ENCODE data around the gene PFKFB3.
"Not testable (repeated sequence)": the region's sequence is repeated elsewhere in the genome, so short reads cannot be mapped to it uniquely, and the experiment has no call there.

The PFKFB3 gene

DNA sequence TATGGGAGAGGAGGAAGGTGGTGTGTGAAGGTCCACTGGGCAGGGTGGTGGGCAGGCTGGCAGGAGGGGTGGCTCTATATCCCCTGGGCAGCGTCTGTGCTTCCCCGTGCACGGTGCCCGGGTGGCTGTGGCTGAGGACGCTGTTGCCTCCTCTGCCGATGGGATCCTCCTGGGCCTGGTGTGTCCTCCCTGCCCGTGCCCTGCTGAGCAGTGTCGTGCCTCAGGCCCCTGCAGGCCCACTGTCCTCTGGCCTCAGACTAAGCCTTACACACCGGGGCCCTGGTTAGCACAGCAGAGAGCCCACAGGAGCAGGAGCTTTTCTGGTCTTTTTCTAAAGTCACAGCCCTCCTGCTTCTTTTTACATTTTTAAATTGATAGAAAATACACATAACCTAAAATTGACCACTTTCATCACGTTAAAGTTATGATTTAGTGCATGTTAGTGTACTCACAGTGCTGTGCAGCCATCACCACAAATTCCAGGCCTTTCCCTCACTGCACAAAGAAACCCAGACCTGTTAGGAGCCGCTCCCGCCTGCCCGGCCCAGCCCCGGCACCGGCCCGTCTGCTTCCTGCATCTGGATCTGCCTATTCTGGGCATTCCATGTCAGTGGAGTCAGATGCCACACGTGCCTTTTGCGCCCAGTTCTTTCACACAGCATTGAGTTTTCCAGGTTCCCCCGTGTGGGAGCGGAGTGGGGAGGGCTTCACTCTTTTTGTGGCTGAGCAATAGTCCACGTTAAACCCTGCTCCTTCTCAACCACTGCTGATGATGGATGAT, 19.4 kb downstream of the PFKFB3 start:
- DNase-seq = no peak

DNA sequence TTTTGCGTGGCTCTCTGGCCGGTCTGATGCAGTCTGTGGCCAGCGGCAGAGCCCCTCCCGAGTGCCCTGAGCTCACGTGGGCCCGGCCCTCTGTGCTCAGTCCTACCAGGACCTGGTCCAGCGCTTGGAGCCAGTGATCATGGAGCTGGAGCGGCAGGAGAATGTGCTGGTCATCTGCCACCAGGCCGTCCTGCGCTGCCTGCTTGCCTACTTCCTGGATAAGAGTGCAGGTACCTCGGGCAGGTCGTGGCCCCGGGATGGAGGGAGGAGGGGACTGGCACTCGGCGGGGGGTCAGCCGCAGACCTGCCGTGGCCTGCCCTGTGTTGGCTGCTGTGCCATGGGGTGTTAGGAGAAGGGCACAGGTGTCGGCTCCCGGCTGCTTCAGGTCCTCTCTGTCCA, 20.0 kb downstream of the PFKFB3 start:
- no peak for DNase-seq

DNA sequence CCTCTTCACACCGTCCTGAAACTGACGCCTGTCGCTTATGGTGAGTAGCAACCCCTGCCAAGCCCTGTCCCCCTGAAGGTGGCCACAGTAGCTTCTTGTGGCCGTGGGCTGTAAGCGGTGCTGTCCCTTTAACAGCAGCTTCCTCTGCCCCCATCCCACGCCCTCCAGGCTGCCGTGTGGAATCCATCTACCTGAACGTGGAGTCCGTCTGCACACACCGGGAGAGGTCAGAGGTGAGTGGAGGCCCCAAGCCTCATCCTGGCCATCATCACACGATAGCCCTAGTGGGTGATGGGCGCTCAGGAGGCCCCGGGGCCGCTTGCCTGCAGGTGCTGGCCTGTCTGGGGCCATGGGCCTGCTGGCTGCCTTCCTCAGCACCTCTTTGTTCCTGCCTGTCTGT, 21.2 kb downstream of the PFKFB3 start:
- DNase-seq = no peak

DNA sequence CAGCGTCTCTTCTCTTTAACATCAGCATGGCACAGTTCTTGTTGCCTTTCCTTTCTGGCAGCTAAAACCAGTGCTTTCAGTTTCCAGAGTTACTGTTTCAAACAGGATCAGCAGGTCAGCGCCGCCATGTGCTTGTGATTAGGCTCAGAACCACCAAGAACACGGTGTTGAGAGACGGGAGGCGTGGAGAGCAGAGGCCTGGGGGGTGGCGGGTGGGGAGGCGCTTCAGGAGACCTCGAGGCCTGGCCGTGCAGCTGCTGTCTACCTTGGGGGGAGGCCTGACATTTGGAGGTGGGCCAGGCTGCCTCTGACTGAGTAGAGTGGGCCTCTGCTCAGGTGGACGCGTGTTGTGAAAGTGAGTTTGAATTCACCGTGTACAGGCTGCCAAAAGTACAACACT, 22.0 kb downstream of the PFKFB3 start:
- no peak for DNase-seq

DNA sequence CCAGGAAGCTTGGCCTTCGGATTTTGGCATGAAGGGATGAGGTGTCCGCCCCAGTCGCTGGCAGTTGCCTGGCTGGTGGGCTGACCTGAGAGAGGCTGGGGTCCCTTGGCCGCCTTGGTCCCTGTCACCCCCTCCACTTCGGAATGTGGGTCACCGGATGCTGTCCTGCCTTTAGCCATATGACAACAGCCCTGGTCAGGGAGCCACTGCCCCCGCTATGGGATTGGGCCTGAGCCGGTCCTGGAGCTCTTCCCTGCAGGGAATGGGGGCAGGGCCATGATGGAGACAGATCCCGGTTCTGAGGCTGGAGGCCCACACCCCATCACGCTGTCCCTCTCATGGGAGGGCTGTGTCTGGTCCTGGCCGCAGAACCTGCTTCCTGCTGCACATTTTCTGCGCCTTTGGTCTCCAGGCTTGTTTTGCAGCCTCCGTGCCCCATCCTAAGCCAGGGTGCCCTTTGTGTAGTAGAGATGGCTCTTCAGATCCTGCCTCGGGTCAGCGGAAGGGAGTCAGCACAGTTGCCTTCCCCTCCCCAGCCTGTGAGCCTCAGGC, 22.6 kb downstream of the PFKFB3 start:
- DNase-seq = no peak

DNA sequence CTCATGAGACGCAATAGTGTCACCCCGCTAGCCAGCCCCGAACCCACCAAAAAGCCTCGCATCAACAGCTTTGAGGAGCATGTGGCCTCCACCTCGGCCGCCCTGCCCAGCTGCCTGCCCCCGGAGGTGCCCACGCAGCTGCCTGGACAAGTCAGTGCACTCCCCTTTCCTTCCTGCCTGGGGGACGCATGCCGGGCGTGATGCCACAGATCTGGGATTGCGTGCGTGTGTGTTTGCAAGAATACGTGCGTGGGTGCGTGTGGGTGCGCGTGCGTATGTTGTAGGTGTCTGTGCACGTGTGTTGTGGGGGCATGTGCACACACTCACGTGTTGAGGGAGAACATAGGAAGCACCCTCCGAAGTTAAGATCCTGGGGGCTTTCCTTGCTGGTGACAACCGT, 23.5 kb downstream of the PFKFB3 start:
- no peak for DNase-seq

DNA sequence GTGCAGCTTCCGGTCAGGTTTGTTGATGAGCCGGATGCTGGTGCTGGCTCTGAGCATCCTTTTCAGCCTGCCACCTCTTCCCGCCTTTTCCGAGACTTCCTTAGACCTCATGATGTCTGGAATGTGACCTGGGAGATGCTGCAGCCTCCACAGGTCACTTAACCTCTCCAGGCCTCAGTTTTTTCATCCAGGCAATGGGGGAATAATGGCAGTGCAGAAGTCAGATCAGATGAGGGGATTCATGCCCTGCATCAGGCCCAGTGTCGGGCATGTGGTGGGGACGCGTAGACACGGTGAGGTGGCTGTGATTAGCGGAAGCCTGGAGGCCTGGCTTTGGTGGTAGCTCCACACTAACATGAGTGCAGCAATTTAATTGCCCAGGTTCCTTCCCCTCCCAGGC, 24.6 kb downstream of the PFKFB3 start:
- DNase-seq = no peak

DNA sequence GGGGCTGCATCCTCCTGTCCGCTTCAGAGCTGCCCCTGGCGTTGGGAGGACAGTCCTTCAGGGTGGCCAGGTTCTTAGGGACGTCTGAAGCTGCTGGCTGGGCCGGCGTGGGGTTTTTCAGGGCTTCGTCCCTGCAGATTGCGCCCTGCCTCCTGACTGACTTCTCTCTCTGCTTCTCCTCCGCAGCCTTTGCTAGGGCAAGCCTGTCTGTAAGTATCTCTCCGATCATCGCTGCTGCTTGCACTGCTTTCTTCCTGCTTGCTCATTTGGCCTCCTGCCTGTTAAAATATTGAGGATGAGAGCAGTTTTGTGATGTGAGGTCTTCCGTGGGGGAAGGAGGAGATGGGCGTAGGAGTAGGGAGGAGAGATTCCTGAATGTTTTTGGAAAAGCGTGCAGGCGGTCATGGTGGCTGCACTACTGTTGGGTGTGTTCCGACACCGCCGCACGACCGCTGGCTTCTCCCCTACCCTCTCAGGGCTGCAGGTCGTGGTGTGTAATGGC, 25.3 kb downstream of the PFKFB3 start:
- DNase-seq = no peak

DNA sequence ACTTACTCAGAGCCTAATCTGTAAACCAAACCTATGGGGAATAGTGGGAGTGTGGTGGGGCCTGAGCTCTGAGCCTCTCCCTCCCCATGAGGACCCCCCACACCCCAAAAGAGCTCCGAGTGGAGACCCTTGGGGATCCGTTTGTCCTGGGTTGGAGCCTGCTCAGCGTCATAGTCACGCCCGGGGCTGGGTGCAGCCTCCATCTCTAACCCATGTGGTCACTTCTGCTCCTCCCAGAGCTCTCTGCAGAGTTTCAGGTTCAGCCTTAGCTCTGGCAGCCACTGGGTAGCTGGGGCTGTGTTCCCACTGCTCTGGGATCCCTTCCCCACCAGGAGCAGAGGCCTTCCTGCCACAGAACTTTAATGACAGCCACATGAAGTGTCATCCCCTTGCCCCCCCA, 25.9 kb downstream of the PFKFB3 start:
- no peak for DNase-seq

DNA sequence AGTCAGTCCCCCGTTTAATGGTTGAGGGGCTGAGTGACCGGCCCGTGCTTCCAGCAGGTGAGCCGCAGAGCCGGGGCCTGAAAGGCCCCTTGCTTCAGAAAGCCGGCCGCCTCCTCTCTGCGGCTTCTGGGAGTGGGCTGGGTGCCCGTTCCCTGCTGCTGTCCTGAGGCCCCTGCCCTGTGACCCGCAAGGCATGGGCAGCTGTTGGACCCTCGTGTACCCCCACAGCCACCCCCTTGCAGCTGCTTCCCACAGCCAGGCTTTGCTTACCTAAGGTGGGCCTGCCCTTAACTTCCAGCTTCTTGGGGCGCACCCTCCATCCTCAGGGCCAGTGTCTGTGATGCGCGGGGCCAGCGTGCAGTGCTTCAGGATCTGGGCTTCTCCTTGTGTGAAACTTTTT, 26.6 kb downstream of the PFKFB3 start:
- DNase-seq = no peak

DNA sequence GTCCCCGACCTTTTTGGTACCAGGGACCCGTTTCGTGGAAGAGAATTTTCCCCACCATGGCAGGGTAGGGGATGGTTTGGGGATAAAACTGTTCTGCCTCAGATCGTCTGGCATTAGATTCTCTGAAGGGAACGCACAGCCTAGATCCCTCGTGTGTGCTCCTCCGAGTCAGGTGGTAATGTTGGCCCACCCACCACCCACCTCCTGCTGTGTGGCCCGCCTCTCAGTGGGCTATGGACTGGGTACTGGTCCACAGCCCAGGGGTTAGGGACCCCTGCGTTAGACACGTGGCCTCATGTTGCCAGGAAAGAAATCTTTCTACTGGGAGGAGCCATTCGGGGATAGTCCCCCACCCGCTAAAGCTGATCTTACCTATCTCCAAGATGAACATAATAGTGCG, 27.0 kb downstream of the PFKFB3 start:
- no peak for DNase-seq

DNA sequence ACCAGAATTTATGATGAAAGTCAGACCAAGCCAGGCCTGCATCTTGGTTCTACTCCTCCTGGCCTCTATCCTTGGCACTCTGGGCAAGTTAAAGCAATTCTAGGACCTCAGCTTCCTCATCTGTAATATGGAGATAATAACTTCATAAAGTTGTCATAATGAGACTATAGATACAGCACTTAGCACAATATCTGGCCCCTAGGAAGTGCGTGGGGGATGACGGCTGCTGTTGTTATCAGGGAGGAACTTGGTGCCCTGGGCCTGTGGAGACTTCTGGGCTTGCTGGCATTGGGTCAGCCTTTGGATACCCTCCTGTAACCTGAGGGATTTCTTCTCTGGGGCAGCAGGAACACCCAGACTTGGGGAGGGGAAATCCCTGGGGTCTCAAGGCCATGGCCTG, 27.6 kb downstream of the PFKFB3 start:
- DNase-seq = no peak

DNA sequence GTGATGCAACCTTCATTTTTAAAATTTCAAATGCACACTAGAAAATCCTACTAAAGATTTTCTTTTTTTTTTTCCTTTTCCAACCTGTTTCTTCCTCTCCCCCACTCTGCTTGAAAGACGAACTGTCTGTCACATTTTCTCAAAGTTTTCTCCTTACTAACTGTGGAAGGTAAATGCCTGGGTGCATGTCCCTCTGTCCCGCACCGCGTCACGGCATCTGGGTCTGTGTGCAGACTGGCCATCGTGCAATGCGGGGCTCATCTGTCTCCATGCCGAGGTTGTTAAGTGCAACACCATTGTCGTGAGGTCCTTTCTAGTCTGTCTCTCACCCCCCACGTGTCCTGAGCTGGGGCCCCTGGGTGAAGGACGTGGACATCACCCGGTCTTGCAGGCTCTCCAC, 28.4 kb downstream of the PFKFB3 start:
- DNase-seq = no peak

DNA sequence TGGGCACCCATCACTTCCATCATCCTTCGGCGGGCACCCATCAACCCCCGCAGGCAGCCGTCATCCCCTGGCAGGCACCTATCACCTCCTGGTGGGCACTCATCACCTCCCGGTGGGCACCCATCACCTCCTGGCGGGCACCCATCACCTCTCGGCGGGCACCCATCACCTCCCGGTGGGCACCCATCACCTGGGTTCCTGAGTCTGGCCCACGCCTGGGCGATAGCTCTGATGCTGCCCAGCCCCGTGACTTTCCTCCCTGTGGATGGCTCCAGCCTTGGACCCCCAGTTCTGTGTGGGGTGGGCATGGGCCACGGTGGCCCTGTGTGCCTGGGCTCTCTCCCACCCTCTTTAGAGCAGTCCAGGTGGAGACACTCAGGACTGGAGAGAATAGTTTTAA, 29.0 kb downstream of the PFKFB3 start:
- DNase-seq = no peak

DNA sequence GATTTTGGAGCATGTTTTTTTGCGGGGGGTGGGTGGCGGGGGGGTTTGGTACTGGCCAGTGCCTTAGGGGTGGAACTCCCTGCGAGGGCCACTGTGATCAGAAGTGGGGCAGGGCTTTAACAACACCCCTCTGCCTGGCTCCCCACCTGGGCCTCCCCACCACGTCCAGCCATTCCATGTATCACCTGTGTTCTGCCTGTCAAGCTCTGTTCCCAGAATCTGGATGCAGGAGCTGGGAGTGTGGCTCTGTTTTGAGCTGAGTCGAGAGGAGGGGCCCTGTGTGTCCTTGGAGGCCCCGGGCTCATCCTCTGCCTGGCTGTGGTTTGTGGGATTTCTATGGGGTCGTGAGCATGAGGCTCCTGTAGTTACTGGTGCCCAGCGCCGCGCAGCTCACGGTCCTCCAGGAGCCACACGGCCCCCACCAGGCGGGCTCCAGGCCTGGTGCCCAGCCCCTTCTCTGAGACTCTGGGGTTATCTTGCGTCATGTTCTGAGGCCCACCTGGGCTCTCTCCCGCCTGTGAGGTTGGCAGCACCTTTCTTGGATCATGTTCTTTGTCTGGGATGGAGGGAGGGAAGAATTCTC, 29.6 kb downstream of the PFKFB3 start:
- no peak for DNase-seq

DNA sequence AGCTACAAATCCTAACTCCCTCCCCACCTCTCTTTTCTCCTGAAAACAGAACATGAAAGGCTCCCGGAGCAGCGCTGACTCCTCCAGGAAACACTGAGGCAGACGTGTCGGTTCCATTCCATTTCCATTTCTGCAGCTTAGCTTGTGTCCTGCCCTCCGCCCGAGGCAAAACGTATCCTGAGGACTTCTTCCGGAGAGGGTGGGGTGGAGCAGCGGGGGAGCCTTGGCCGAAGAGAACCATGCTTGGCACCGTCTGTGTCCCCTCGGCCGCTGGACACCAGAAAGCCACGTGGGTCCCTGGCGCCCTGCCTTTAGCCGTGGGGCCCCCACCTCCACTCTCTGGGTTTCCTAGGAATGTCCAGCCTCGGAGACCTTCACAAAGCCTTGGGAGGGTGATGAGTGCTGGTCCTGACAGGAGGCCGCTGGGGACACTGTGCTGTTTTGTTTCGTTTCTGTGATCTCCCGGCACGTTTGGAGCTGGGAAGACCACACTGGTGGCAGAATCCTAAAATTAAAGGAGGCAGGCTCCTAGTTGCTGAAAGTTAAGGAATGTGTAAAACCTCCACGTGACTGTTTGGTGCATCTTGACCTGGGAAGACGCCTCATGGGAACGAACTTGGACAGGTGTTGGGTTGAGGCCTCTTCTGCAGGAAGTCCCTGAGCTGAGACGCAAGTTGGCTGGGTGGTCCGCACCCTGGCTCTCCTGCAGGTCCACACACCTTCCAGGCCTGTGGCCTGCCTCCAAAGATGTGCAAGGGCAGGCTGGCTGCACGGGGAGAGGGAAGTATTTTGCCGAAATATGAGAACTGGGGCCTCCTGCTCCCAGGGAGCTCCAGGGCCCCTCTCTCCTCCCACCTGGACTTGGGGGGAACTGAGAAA, 30.4 kb downstream of the PFKFB3 start:
- no peak for DNase-seq

DNA sequence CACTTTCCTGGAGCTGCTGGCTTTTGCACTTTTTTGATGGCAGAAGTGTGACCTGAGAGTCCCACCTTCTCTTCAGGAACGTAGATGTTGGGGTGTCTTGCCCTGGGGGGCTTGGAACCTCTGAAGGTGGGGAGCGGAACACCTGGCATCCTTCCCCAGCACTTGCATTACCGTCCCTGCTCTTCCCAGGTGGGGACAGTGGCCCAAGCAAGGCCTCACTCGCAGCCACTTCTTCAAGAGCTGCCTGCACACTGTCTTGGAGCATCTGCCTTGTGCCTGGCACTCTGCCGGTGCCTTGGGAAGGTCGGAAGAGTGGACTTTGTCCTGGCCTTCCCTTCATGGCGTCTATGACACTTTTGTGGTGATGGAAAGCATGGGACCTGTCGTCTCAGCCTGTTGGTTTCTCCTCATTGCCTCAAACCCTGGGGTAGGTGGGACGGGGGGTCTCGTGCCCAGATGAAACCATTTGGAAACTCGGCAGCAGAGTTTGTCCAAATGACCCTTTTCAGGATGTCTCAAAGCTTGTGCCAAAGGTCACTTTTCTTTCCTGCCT, 31.1 kb downstream of the PFKFB3 start:
- DNase-seq = no peak

DNA sequence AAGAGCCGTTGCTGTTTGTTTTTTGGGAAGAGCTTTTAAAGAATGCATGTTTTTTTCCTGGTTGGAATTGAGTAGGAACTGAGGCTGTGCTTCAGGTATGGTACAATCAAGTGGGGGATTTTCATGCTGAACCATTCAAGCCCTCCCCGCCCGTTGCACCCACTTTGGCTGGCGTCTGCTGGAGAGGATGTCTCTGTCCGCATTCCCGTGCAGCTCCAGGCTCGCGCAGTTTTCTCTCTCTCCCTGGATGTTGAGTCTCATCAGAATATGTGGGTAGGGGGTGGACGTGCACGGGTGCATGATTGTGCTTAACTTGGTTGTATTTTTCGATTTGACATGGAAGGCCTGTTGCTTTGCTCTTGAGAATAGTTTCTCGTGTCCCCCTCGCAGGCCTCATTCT, 31.6 kb downstream of the PFKFB3 start:
- DNase-seq = no peak

DNA sequence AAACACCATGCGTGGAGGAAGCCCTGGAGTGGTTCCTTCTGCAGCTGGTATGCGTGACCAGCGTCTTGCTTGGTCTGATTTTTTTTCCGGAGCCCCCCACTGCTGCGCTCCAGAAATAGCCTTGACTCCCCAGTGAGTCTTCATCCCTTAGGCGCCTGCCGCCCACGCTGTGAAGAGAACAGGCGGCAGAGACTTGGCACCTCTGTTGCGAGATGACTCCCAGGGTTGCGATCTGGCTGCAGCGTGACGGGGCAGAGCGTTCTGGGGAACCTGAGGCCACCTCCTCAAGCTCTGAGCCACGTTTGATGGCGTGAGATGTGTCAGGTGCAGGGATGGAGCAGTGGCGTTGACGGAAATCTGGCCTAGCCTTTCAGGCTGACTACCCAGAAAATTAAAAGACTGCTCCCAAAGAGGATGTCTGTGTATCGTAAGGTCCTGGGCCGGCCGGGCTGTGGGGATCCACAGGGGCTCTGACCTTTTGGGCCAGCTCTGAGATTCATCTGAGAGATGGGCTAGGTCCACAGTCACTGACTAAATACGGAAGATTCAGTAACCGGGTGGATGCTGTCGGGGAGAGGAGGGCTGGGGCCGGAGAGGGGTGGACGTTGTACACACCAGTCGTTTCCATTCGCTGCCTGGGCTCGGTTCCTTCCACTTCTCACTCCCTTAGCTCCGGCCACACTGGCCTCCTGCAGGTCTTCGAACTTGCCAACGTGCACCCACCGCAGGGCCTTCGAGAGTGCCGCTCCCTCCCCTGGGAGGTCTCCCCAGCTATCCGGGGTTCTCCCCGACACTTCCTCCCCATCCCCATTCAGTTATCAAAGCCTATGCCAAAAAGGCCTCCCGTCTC, 33.8 kb downstream of the PFKFB3 start:
- DNase-seq = no peak

DNA sequence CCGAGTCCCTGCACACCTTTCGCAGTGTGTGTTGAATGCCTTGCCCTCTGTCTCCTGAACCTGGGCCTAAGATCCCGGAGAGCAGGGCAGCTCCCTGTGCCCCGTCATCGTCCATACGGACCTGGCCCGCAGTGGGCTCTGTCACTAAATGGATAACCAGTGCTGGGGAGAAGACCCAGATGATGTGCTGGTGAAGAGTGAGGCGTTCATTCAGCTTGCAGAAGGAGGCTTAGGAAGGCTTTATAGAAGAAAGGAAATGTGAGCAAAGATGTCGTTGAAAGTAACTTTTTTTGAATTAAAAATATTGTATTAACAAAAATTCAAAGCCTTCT, 34.4 kb downstream of the PFKFB3 start:
- no peak for DNase-seq

DNA sequence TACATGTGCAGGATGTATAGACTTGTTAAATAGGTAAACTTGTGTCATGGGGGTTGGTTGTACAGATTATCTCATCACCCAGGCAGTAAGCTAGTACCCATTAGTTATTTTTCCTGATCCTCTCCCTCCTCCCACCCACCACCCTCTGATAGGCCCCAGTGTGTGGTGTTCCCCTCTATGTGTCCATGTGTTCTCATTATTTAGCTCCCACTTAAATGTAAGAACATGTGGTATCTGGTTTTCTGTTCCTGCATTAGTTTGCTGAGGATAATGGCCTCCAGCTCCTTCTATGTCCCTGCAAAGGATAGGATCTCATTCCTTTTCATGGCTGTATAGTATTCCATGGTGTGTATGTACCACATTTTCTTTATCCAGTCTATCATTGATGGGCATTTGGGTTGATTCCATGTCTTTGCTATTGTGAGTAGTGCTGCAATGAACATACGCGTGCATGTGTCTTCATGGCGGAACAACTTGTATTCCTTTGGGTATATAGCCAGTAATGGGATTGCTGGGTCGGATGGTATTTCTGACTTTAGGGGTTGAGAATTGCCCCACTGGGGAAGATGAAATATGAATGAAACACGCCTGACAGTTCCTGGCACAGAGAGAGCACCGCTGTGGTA, 36.0 kb downstream of the PFKFB3 start:
- DNase-seq = not testable (repeated sequence)
